B cell (primary cell): ENCODE data around the gene SMLR1. TPM values are rescaled to one million over a fixed set of nuclear protein-coding genes. Genes with fewer than 3 reads are reported as not detected.

Source experiments
- ATAC-seq: fragments of 200-7000 bp; cut with Tn5 transposase; one replicate; pipeline ENCODE4 v1.10.0; 2021; ENCODE audit warnings: low read depth, mild to moderate bottlenecking, moderate number of reproducible peaks, moderate library complexity
- CTCF ChIA-PET: fragments of 350-600 bp; sonication (Branson Sonifier 250); formaldehyde crosslinking; loops from one replicate; lab custom pipeline; 2021; ENCODE audit warnings: antibody characterized with exemption, inconsistent platforms; lab: Charles Lee
- POLR2A ChIA-PET: fragments of 350-600 bp; sonication (Branson Sonifier 250); formaldehyde crosslinking; loops from one replicate; lab custom pipeline; 2021; ENCODE audit warnings: antibody characterized with exemption; lab: Charles Lee
- DNase-seq: peaks from one replicate; pipeline ENCODE4 v3.0.0; 2013
- H2AFZ ChIP-seq: 2 replicates; pipeline ENCODE4 v1.6.1; 2012; ENCODE audit warnings: mild to moderate bottlenecking, low read depth, low read length; ENCODE audit not compliant: insufficient read depth, poor library complexity, severe bottlenecking
- H3K27ac ChIP-seq, 2 donors: 1 replicate in 1 of 2; 2 replicates in 1 of 2; pipeline ENCODE4 v1.5.1; 2012 to 2013; ENCODE audit warnings: low read length in 2 of 2, mild to moderate bottlenecking in 2 of 2, moderate library complexity in 1 of 2
- H3K27me3 ChIP-seq, 4 experiments: fragments of 200-600 bp in 1 of 4; sonication (generic) in 1 of 4; replicated peaks in 1 of 4; 1 replicate in 2 of 4; 2 replicates in 2 of 4; pipeline versions ENCODE4 v1.6.1 to v1.7.0; 2013 to 2016; ENCODE audit warnings: low read length in 3 of 4, mild to moderate bottlenecking in 2 of 4, mixed read lengths in 1 of 4, moderate library complexity in 1 of 4; ENCODE audit not compliant: insufficient read depth in 4 of 4, control insufficient read depth in 3 of 4; ENCODE audit errors: control extremely low read depth in 1 of 4
- H3K36me3 ChIP-seq, 2 experiments: replicated peaks in 1 of 2; 1 replicate in 1 of 2; 2 replicates in 1 of 2; pipeline versions ENCODE4 v1.6.1 to v1.7.1; 2013; ENCODE audit warnings: low read length in 1 of 2; ENCODE audit not compliant: insufficient read depth in 2 of 2, control insufficient read depth in 1 of 2; ENCODE audit errors: control extremely low read depth in 1 of 2, extremely low read depth in 1 of 2
- H3K4me1 ChIP-seq, 2 donors: fragments of 200-600 bp in 1 of 2; sonication (generic) in 1 of 2; 1 replicate in 1 of 2; 2 replicates in 1 of 2; pipeline versions ENCODE4 v1.5.1 to v1.6.1; 2013 to 2017; ENCODE audit warnings: low read length in 2 of 2; ENCODE audit not compliant: control insufficient read depth in 2 of 2, insufficient read depth in 2 of 2
- H3K4me2 ChIP-seq: replicated peaks from 2 replicates; pipeline ENCODE3; 2012; ENCODE audit warnings: mild to moderate bottlenecking, low read depth, low read length; ENCODE audit not compliant: poor library complexity, severe bottlenecking
- H3K4me3 ChIP-seq, 5 experiments: fragments of 200-600 bp in 1 of 5; sonication (generic) in 1 of 5; 1 replicate in 3 of 5; 2 replicates in 2 of 5; pipeline versions ENCODE4 v1.5.1 to v1.7.0; 2011 to 2016; ENCODE audit warnings: low read length in 4 of 5, mild to moderate bottlenecking in 4 of 5, low read depth in 2 of 5, control low read depth in 1 of 5, moderate library complexity in 1 of 5; ENCODE audit not compliant: insufficient read depth in 1 of 5; ENCODE audit errors: control extremely low read depth in 1 of 5, extremely low read depth in 1 of 5
- H3K79me2 ChIP-seq: fragments of 200-600 bp; sonication (generic); one replicate; pipeline ENCODE4 v1.6.0; 2016; ENCODE audit warnings: low read length; ENCODE audit not compliant: control insufficient read depth, insufficient read depth
- H3K9ac ChIP-seq: fragments of 200-600 bp; sonication (generic); 2 replicates; pipeline ENCODE4 v1.6.1; 2017; ENCODE audit warnings: mild to moderate bottlenecking, low read length, moderate library complexity
- H3K9me3 ChIP-seq, 3 donors: one replicate each; pipeline versions ENCODE4 v1.6.1 to v1.7.1; 2013; ENCODE audit warnings: low read length in 2 of 3; ENCODE audit not compliant: control insufficient read depth in 2 of 3, insufficient read depth in 1 of 3; ENCODE audit errors: control extremely low read depth in 1 of 3
- H4K20me1 ChIP-seq: 2 replicates; pipeline ENCODE4 v1.6.0; 2012; ENCODE audit warnings: mild to moderate bottlenecking, low read length; ENCODE audit not compliant: insufficient read depth, control insufficient read depth, poor library complexity, severe bottlenecking
- H3K27ac Mint-ChIP-seq: one replicate; pipeline ENCODE4 v1.8.0; 2021; ENCODE audit warnings: mixed read lengths
- H3K27me3 Mint-ChIP-seq: one replicate; pipeline ENCODE4 v1.8.0; 2021; ENCODE audit warnings: mixed read lengths
- H3K4me1 Mint-ChIP-seq: one replicate; pipeline ENCODE4 v1.8.0; 2021; ENCODE audit warnings: mixed read lengths
- H3K4me3 Mint-ChIP-seq: one replicate; pipeline ENCODE4 v1.8.0; 2021; ENCODE audit warnings: mixed read lengths
- H3K9me3 Mint-ChIP-seq: one replicate; pipeline ENCODE4 v1.8.0; 2022; ENCODE audit warnings: mixed read lengths; ENCODE audit not compliant: insufficient read depth
- CTCF ChIP-seq: fragments of 200-600 bp; IDR thresholded peaks from one replicate; pipeline ENCODE4 v1.8.0; 2022; ENCODE audit warnings: antibody characterized with exemption, mild to moderate bottlenecking
- EZH2 ChIP-seq: IDR thresholded peaks from 2 replicates; pipeline ENCODE4 v1.6.1; 2012; ENCODE audit warnings: borderline replicate concordance, low read depth, mild to moderate bottlenecking, moderate library complexity, low read length; ENCODE audit not compliant: insufficient read depth, poor library complexity, severe bottlenecking
- WGBS: methylation state at CpG from one replicate; pipeline ENCODE4 v1.1.5; 2013; ENCODE audit warnings: missing lambda C conversion rate; ENCODE audit not compliant: insufficient coverage; 5-methylcytosine and 5-hydroxymethylcytosine counted together
- intact Hi-C: fragments of 100-400 bp; cut with micrococcal nuclease; formaldehyde crosslinking; loops from one replicate; pipeline ENCODE4 v1.10.0; 2022
- polyA plus RNA-seq: library from polyadenylated mRNA; depleted of rRNA; stranded (reverse); fragments of >200 nt; gene quantifications from 2 replicates; pipeline ENCODE4 v1.2.3, GENCODE V29; 2012
- total RNA-seq, 2 donors: library from RNA; stranded (reverse); fragments of 120-200 nt in 1 of 2; gene quantifications; 1 replicate in 1 of 2; 2 replicates in 1 of 2; pipeline versions ENCODE4 v1.2.3 to v1.2.4, GENCODE V29; 2013 to 2022

The SMLR1 gene
- total and polyA plus RNA-seq, 2 donors (not counting 1 experiment from before 2014, with no cell fraction given): not detected

GRCh38 chr6:130859161-130859867, 32.1 kb downstream of the SMLR1 start:
- Histone ChIP-seq H3K27ac (no peak overlapping the region), H3K9ac (no peak overlapping the region), H3K4me2 (no peak overlapping the region), H3K4me1 (no peaks in the 10 kb centered on the region), H3K9me3 (no peaks in the 10 kb centered on the region), H3K27me3 (no peaks in the 10 kb centered on the region), H3K36me3 (peaks cover 0 to 9% of the 10 kb centered on the region in 2 experiments), H3K4me3 (no peak overlapping the region), H2AFZ (no peak overlapping the region), H3K79me2 (no peaks in the 10 kb centered on the region), H4K20me1 (no peaks in the 10 kb centered on the region)
- no peak for ATAC-seq
- no peaks in the 10 kb centered on the region for H3K4me1 Mint-ChIP-seq
- ChIA-PET CTCF (interaction anchor here (0.5 to 2.0 kb wide), 5 partner anchors 8 to 945 kb away, joined by 3 to 6 read pairs (median 3); no protein-coding TSS in a partner anchor), POLR2A (no interaction called here)
- intact Hi-C loops: no loop called here
- 97% methylated on average over 6 of the region's 11 CpGs for WGBS
- TF ChIP-seq EZH2: no peak
- TF ChIP-seq CTCF: no peak
- no peak for DNase-seq
- no peaks in the 10 kb centered on the region for H3K9me3 Mint-ChIP-seq
- H3K27me3 Mint-ChIP-seq: no peaks in the 10 kb centered on the region
- H3K4me3 Mint-ChIP-seq: no peak overlapping the region
- no peak overlapping the region for H3K27ac Mint-ChIP-seq

- Histone ChIP-seq H3K27ac (no peak overlapping the region), H4K20me1 (no peaks in the 10 kb centered on the region), H3K27me3 (no peaks in the 10 kb centered on the region), H3K4me2 (no peak overlapping the region), H3K4me1 (no peaks in the 10 kb centered on the region), H2AFZ (no peak overlapping the region), H3K9ac (no peak overlapping the region), H3K9me3 (no peaks in the 10 kb centered on the region), H3K4me3 (no peak overlapping the region), H3K79me2 (no peaks in the 10 kb centered on the region), H3K36me3 (peaks cover 4 to 23% of the 10 kb centered on the region in 2 experiments)
- 100% methylated on average over 1 of the region's 2 CpGs for WGBS
- Mint-ChIP-seq H3K9me3 (no peaks in the 10 kb centered on the region), H3K4me3 (no peak overlapping the region), H3K27ac (no peak overlapping the region), H3K27me3 (no peaks in the 10 kb centered on the region), H3K4me1 (no peaks in the 10 kb centered on the region)
- ChIA-PET CTCF (interaction anchor here (0.8 to 1.3 kb wide), 3 partner anchors 10 to 23 kb away, joined by 3 to 11 read pairs (median 4); no protein-coding TSS in a partner anchor), POLR2A (no interaction called here)
- TF ChIP-seq CTCF: no peak
- TF ChIP-seq EZH2: no peak
- no peak for ATAC-seq
- DNase-seq: no peak
- intact Hi-C loops: no loop called here
Measured at GRCh38 chr6:130862370-130862769, 35.2 kb downstream of the SMLR1 start.
